SK-N-SH treated with all-trans-retinoic acid at 6 μM for 48 hours (cell line): ENCODE data around the gene RFK.

ENCODE experiments used
- ZFP3 ChIP-seq: fragments of 250-450 bp; sonication (Bioruptor Pico); IDR thresholded peaks from 2 replicates; pipeline ENCODE4 v1.5.0; 2020; ENCODE audit warnings: mild to moderate bottlenecking, moderate library complexity
- TF ChIP-seq, protein P1 (sequence below): fragments of 250-450 bp; sonication (Bioruptor Pico); IDR thresholded peaks from 2 replicates; pipeline ENCODE4 v1.8.0; 2021; ENCODE audit warnings: low read depth, mild to moderate bottlenecking, moderate library complexity, borderline replicate concordance

DNA sequence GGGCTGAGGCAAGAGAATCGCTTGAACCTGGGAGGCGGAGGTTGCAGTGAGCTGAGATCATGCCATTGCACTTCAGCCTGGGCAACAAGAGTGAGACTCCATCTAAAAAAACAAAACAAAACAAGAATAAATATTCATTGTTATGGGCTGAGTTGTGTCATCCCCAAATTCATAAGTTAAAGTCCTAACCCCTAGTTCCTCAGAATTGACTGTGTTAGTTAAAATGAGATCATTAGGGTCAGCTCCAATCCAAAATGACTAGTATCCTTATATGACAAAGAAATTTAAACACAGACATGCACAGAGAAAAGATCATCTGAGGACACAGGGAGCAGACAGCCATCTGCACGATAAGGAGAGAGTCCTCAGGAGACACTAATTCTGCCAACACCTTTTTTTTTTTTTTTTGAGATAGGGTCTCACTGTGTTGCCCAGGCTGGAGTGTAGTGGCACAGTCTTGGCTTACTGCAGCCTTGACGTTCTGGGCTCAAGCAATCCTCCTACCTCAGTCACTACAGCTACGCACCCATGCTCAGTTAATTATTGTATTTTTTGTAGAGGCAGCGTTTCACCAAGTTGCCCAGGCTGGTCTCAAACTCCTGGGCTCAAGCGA is 32.7 kb upstream of the RFK start:
- TF ChIP-seq, protein P1, sequence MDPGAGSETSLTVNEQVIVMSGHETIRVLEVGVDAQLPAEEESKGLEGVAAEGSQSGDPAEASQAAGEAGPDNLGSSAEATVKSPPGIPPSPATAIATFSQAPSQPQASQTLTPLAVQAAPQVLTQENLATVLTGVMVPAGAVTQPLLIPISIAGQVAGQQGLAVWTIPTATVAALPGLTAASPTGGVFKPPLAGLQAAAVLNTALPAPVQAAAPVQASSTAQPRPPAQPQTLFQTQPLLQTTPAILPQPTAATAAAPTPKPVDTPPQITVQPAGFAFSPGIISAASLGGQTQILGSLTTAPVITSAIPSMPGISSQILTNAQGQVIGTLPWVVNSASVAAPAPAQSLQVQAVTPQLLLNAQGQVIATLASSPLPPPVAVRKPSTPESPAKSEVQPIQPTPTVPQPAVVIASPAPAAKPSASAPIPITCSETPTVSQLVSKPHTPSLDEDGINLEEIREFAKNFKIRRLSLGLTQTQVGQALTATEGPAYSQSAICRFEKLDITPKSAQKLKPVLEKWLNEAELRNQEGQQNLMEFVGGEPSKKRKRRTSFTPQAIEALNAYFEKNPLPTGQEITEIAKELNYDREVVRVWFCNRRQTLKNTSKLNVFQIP: no peak
- no peak for TF ChIP-seq ZFP3
